ENCODE results near the gene KYNU. TPM values are rescaled to one million over a fixed set of nuclear protein-coding genes. Genes with fewer than 3 reads are reported as not detected.

The KYNU gene
- total and polyA plus RNA-seq, 11 donors, result 0.38 to 14.0 (median 0.77) TPM

GRCh38 chr2:142853912-142854311, 23.6 kb upstream of the KYNU start:
- intact Hi-C loops (cut with DNase I), result no loop called here
- Histone ChIP-seq H3K4me3 (no peak overlapping the region), H3K36me3 (no peaks in the 10 kb centered on the region), H3K27me3 (no peaks in the 10 kb centered on the region), H3K27ac (no peak overlapping the region), H3K9me3 (no peaks in the 10 kb centered on the region), H3K4me1 (peaks cover 0 to 7% (median 0%) of the 10 kb centered on the region in 12 donors)
- TF ChIP-seq, protein P1, sequence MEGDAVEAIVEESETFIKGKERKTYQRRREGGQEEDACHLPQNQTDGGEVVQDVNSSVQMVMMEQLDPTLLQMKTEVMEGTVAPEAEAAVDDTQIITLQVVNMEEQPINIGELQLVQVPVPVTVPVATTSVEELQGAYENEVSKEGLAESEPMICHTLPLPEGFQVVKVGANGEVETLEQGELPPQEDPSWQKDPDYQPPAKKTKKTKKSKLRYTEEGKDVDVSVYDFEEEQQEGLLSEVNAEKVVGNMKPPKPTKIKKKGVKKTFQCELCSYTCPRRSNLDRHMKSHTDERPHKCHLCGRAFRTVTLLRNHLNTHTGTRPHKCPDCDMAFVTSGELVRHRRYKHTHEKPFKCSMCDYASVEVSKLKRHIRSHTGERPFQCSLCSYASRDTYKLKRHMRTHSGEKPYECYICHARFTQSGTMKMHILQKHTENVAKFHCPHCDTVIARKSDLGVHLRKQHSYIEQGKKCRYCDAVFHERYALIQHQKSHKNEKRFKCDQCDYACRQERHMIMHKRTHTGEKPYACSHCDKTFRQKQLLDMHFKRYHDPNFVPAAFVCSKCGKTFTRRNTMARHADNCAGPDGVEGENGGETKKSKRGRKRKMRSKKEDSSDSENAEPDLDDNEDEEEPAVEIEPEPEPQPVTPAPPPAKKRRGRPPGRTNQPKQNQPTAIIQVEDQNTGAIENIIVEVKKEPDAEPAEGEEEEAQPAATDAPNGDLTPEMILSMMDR (IDR thresholded peaks at IDR 0.05), result no peak
- TF ChIP-seq POLR2A (IDR thresholded peaks at IDR 0.05), result no peak
- DNase-seq (no peak), ATAC-seq (no peak)
- WGBS, 4 donors, result 76 to 81% (median 78%) methylated on average over 6 of the region's 6 CpGs

DNA sequence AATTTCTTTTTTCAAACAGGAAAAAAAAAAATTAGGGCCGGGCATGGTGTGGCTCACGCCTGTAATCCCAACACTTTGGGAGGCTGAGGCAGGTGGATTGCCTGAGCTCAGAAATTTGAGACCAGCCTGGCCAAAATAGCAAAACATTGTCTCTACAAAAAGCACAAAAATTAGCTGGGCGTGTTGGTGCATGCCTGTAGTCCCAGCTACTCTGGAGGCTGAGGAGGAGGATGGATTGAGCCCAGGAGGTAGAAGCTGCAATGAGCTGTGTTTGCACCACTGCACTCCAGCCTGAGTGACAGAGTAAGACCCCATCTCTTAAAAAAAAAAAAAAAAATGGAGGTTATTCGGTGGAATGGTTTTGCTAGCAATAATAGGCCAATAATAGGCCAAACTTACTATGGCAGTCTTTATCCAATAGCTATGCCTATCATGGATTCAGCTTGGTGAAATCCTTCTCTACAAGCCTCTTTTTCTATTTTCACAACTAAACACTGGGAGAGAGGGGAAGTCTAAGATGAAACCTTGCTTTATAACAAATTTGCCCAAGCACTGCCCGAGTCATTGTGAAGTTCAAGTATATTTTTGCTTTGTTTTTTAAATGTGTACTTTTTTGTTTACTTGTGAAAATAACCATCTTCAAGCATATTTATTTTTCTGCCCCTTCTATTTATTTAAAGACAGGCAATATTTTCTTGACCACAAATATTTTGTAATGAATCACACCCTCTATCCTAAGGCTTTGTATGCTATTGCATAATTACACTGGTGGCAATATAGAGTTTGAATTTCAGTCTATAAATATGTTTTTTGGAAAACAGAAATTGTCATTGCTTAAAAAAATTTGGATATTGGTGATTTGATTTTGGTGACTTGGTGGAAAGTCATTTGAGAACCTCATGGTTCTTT, 20.0 kb upstream of the KYNU start:
- no peak for ATAC-seq
- Histone ChIP-seq H3K27me3 (no peaks in the 10 kb centered on the region), H3K4me3 (no peak overlapping the region), H3K36me3 (no peaks in the 10 kb centered on the region), H3K9me3 (no peaks in the 10 kb centered on the region), H3K4me1 (peaks cover 0 to 7% (median 0%) of the 10 kb centered on the region in 12 donors), H3K27ac (no peak overlapping the region)
- 80 to 88% (median 82%) methylated on average over 5 of the region's 5 CpGs for WGBS, 4 donors
- intact Hi-C loops (cut with DNase I), result no loop called here
- no peak for DNase-seq
- TF ChIP-seq, protein P1 (IDR thresholded peaks at IDR 0.05), result no peak
- no peak for TF ChIP-seq POLR2A (IDR thresholded peaks at IDR 0.05)

GRCh38 chr2:142858961-142859360, 18.5 kb upstream of the KYNU start:
- ATAC-seq, result no peak
- H3K4me3 ChIP-seq, result no peak overlapping the region
- intact Hi-C loops (cut with DNase I), result no loop called here
- H3K27ac ChIP-seq, result no peak overlapping the region
- no peaks in the 10 kb centered on the region for H3K27me3 ChIP-seq
- TF ChIP-seq, protein P1 (IDR thresholded peaks at IDR 0.05), result no peak
- no peak for TF ChIP-seq POLR2A (IDR thresholded peaks at IDR 0.05)
- 90 to 96% (median 91%) methylated on average over 1 of the region's 1 CpG for WGBS, 4 donors
- no peaks in the 10 kb centered on the region for H3K9me3 ChIP-seq
- H3K36me3 ChIP-seq, result no peaks in the 10 kb centered on the region
- DNase-seq, result no peak
- peaks cover 0 to 7% (median 0%) of the 10 kb centered on the region in 12 donors for H3K4me1 ChIP-seq

- H3K36me3 ChIP-seq, result no peaks in the 10 kb centered on the region
- H3K9me3 ChIP-seq, result no peaks in the 10 kb centered on the region
- peaks cover 0 to 19% (median 0%) of the 10 kb centered on the region in 12 donors for H3K4me1 ChIP-seq
- ATAC-seq (no peak), DNase-seq (no peak)
- 78 to 81% (median 79%) methylated on average over 4 of the region's 4 CpGs for WGBS, 4 donors
- no peak overlapping the region for H3K4me3 ChIP-seq
- H3K27ac ChIP-seq, result no peak overlapping the region
- intact Hi-C loops (cut with DNase I), result loop anchor here in 1 of 10 donors (2.0 kb wide), 1 partner anchor 15 kb away; no protein-coding TSS in a partner anchor
- H3K27me3 ChIP-seq, result no peaks in the 10 kb centered on the region
- TF ChIP-seq, protein P1 (IDR thresholded peaks at IDR 0.05), result no peak
- no peak for TF ChIP-seq POLR2A (IDR thresholded peaks at IDR 0.05)
These were observed 15.2 kb upstream of the KYNU start for GRCh38 chr2:142862299-142862698.
